SK-N-SH (cell line): ENCODE measurements around the gene MORC2. TPM values are rescaled to one million over a fixed set of nuclear protein-coding genes. Genes with fewer than 3 reads are reported as not detected.
A peak's percentile ranks its signal among the peaks of the same experiment; 100 is the strongest.

Source experiments
- CTCF ChIA-PET: fragments of 300-600, 350-600 bp; formaldehyde crosslinking; extraction: SDS; loops from one replicate; lab custom pipeline; 2021; lab: Yijun Ruan, JAX
- POLR2A ChIA-PET: fragments of 350-600 bp; sonication (Branson Sonifier 250); formaldehyde crosslinking; extraction: SDS; loops from one replicate; lab custom pipeline; 2020; ENCODE audit warnings: antibody characterized with exemption, inconsistent platforms; lab: Yijun Ruan, JAX
- DNase-seq: peaks from one replicate; pipeline ENCODE4 v3.0.0; 2012
- H2AFZ ChIP-seq: fragments of 200-600 bp; sonication (generic); 2 replicates; pipeline ENCODE4 v1.8.1; 2016; ENCODE audit warnings: antibody characterized with exemption, mild to moderate bottlenecking, low read depth
- H3F3A ChIP-seq: fragments of 200-600 bp; sonication (generic); replicated peaks from 2 replicates; pipeline ENCODE3; 2016; ENCODE audit warnings: antibody characterized with exemption, mild to moderate bottlenecking; ENCODE audit not compliant: insufficient read depth
- H3K27ac ChIP-seq, 2 experiments: fragments of 200-500 bp in 1 of 2; fragments of 200-600 bp in 1 of 2; sonication (Bioruptor generic) in 1 of 2; sonication (generic), shearing (Covaris generic) in 1 of 2; 2 replicates each; pipeline versions ENCODE4 v1.5.1 to v1.6.1; 2014 to 2016; ENCODE audit warnings: low read depth in 2 of 2, inconsistent platforms in 1 of 2, low read length in 1 of 2, mild to moderate bottlenecking in 1 of 2, mixed read lengths in 1 of 2
- H3K27me3 ChIP-seq: fragments of 200-600 bp; sonication (generic), shearing (Covaris generic); 2 replicates; pipeline ENCODE4 v1.6.1; 2016; ENCODE audit warnings: mixed run types; ENCODE audit not compliant: insufficient read depth
- H3K36me3 ChIP-seq, 2 experiments: fragments of 200-500 bp in 1 of 2; fragments of 200-600 bp in 1 of 2; sonication (Bioruptor generic) in 1 of 2; sonication (generic) in 1 of 2; replicated peaks in 1 of 2; 2 replicates each; pipeline versions ENCODE3 to v1.5.1; 2014 to 2016; ENCODE audit warnings: low read length in 1 of 2, mild to moderate bottlenecking in 1 of 2; ENCODE audit not compliant: insufficient read depth in 2 of 2, control insufficient read depth in 1 of 2
- H3K4me1 ChIP-seq, 2 experiments: fragments of 200-500 bp in 1 of 2; fragments of 200-600 bp in 1 of 2; sonication (Bioruptor generic) in 1 of 2; sonication (generic), shearing (Covaris generic) in 1 of 2; 2 replicates each; pipeline versions ENCODE4 v1.5.1 to v1.6.1; 2014 to 2016; ENCODE audit warnings: low read depth in 1 of 2, low read length in 1 of 2, mixed run types in 1 of 2; ENCODE audit not compliant: insufficient read depth in 2 of 2, control insufficient read depth in 1 of 2
- H3K4me2 ChIP-seq: fragments of 200-600 bp; sonication (generic), shearing (Covaris generic); 2 replicates; pipeline ENCODE4 v1.6.1; 2017; ENCODE audit warnings: mixed run types
- H3K4me3 ChIP-seq, 2 experiments: fragments of 200-500 bp in 1 of 2; fragments of 200-600 bp in 1 of 2; sonication (Bioruptor generic) in 1 of 2; sonication (generic), shearing (Covaris generic) in 1 of 2; 2 replicates each; pipeline versions ENCODE4 v1.5.1 to v1.8.1; 2014 to 2016; ENCODE audit warnings: low read depth in 2 of 2, inconsistent platforms in 1 of 2, low read length in 1 of 2, mild to moderate bottlenecking in 1 of 2, mixed read lengths in 1 of 2, moderate library complexity in 1 of 2
- H3K79me2 ChIP-seq: fragments of 200-600 bp; sonication (generic); 2 replicates; pipeline ENCODE4 v1.8.1; 2017; ENCODE audit warnings: mild to moderate bottlenecking; ENCODE audit not compliant: insufficient read depth
- H3K9ac ChIP-seq: fragments of 200-600 bp; sonication (generic); 2 replicates; pipeline ENCODE4 v1.6.1; 2017; ENCODE audit warnings: mixed run types
- H3K9me2 ChIP-seq: fragments of 200-600 bp; sonication (generic); 2 replicates; pipeline ENCODE4 v1.6.1; 2017; ENCODE audit warnings: mixed run types
- H3K9me3 ChIP-seq: fragments of 200-600 bp; sonication (generic); 2 replicates; pipeline ENCODE4 v1.6.1; 2017; ENCODE audit warnings: mixed run types, mild to moderate bottlenecking, moderate library complexity
- H4K20me1 ChIP-seq: fragments of 200-600 bp; sonication (generic); 2 replicates; pipeline ENCODE4 v1.6.1; 2017; ENCODE audit warnings: mild to moderate bottlenecking, mixed run types; ENCODE audit not compliant: insufficient read depth
- CHD2 ChIP-seq: fragments of 150-350 bp; IDR thresholded peaks from 2 replicates; pipeline ENCODE4 v1.6.1; 2018; ENCODE audit warnings: low read length; ENCODE audit not compliant: partially characterized antibody
- CTCF ChIP-seq: fragments of 200-600 bp; sonication (generic); IDR thresholded peaks from 2 replicates; pipeline ENCODE4 v1.6.1; 2017; ENCODE audit warnings: antibody characterized with exemption, mild to moderate bottlenecking, moderate library complexity
- ELF1 ChIP-seq: IDR thresholded peaks from 2 replicates; pipeline ENCODE4 v1.4.0; 2012
- EP300 ChIP-seq, 2 experiments: IDR thresholded peaks; 2 replicates each; pipeline versions ENCODE4 v1.4.0 to v1.6.1; 2012; ENCODE audit warnings: borderline replicate concordance in 1 of 2, low read depth in 1 of 2, low read length in 1 of 2
- FOSL2 ChIP-seq: IDR thresholded peaks from 2 replicates; pipeline ENCODE4 v1.4.0; 2012; ENCODE audit warnings: low read depth, mild to moderate bottlenecking, moderate library complexity, borderline replicate concordance
- FOXM1 ChIP-seq: IDR thresholded peaks from 2 replicates; pipeline ENCODE4 v1.4.0; 2012; ENCODE audit warnings: low read depth, mild to moderate bottlenecking
- GABPA ChIP-seq: IDR thresholded peaks from 2 replicates; pipeline ENCODE4 v1.4.0; 2012; ENCODE audit warnings: low read depth, mild to moderate bottlenecking
- GATA2 ChIP-seq: sonication (generic); formaldehyde crosslinking; IDR thresholded peaks from 2 replicates; pipeline ENCODE4 v1.5.0; 2020; ENCODE audit warnings: mild to moderate bottlenecking, missing genetic modification reagents
- JUND ChIP-seq: IDR thresholded peaks from 2 replicates; pipeline ENCODE4 v1.4.0; 2012
- MEF2A ChIP-seq: IDR thresholded peaks from 2 replicates; pipeline ENCODE4 v1.4.0; 2012; ENCODE audit warnings: low read depth, borderline replicate concordance
- MXI1 ChIP-seq: IDR thresholded peaks from 2 replicates; pipeline ENCODE4 v1.6.1; 2012; ENCODE audit warnings: mild to moderate bottlenecking, low read depth, low read length, improper control_type of control experiment
- NFIC ChIP-seq: IDR thresholded peaks from 2 replicates; pipeline ENCODE4 v1.4.0; 2012; ENCODE audit warnings: borderline replicate concordance
- NRF1 ChIP-seq: IDR thresholded peaks from 2 replicates; pipeline ENCODE4 v1.6.1; 2012; ENCODE audit warnings: low read depth, mild to moderate bottlenecking, low read length
- POLR2AphosphoS5 ChIP-seq: IDR thresholded peaks from 2 replicates; pipeline ENCODE4 v1.6.1; 2012; ENCODE audit warnings: low read depth, low read length
- RCOR1 ChIP-seq: fragments of 150-350 bp; IDR thresholded peaks from 2 replicates; pipeline ENCODE4 v1.6.1; 2017; ENCODE audit warnings: antibody characterized with exemption, low read length
- RFX5 ChIP-seq: IDR thresholded peaks from 2 replicates; pipeline ENCODE4 v1.6.1; 2012; ENCODE audit warnings: mild to moderate bottlenecking, improper control_type of control experiment, low read length
- RXRA ChIP-seq: IDR thresholded peaks from 2 replicates; pipeline ENCODE4 v1.4.0; 2012; ENCODE audit warnings: low read depth, mild to moderate bottlenecking, borderline replicate concordance
- SIN3A ChIP-seq: IDR thresholded peaks from 2 replicates; pipeline ENCODE4 v1.6.1; 2012; ENCODE audit warnings: low read depth, mild to moderate bottlenecking, low read length, moderate library complexity, borderline replicate concordance
- SMC3 ChIP-seq: IDR thresholded peaks from 2 replicates; pipeline ENCODE4 v1.6.1; 2012; ENCODE audit warnings: low read depth, low read length, improper control_type of control experiment
- TCF12 ChIP-seq: IDR thresholded peaks from 2 replicates; pipeline ENCODE4 v1.4.0; 2012
- TEAD4 ChIP-seq: IDR thresholded peaks from 2 replicates; pipeline ENCODE4 v1.4.0; 2012; ENCODE audit warnings: mild to moderate bottlenecking, borderline replicate concordance; ENCODE audit not compliant: insufficient read depth
- USF2 ChIP-seq: fragments of 150-350 bp; IDR thresholded peaks from 2 replicates; pipeline ENCODE4 v1.6.1; 2017; ENCODE audit warnings: antibody characterized with exemption, low read length, low read depth, borderline replicate concordance
- YY1 ChIP-seq: IDR thresholded peaks from 2 replicates; pipeline ENCODE4 v1.4.0; 2012; ENCODE audit warnings: low read depth, mild to moderate bottlenecking
- WGBS: methylation state at CpG from one replicate; pipeline ENCODE4 v1.1.6; 2017; ENCODE audit warnings: low lambda C conversion rate; 5-methylcytosine and 5-hydroxymethylcytosine counted together
- polyA plus RNA-seq, 3 experiments: library from polyadenylated mRNA; depleted of rRNA; stranded (reverse); fragments of >200 nt; gene quantifications; 2 replicates each; pipeline ENCODE4 v1.2.3, GENCODE V29; 2012
- TF ChIP-seq, protein P1 (sequence below): fragments of 150-350 bp; IDR thresholded peaks from 2 replicates; pipeline ENCODE4 v1.6.1; 2016; ENCODE audit warnings: mild to moderate bottlenecking, low read depth, low read length
- TF ChIP-seq, protein P2 (sequence below): IDR thresholded peaks from 2 replicates; pipeline ENCODE4 v1.4.0; 2012; ENCODE audit warnings: low read depth, borderline replicate concordance
- TF ChIP-seq, protein P3 (sequence below): IDR thresholded peaks from 2 replicates; pipeline ENCODE4 v1.4.0; 2012; ENCODE audit warnings: low read depth, borderline replicate concordance
- TF ChIP-seq, protein P4 (sequence below): IDR thresholded peaks from 2 replicates; pipeline ENCODE4; 2012

MORC2 gene
- polyA plus RNA-seq, 1 of the 3 experiments (the other 2 are of a cell fraction) = 8.3 TPM

DNA sequence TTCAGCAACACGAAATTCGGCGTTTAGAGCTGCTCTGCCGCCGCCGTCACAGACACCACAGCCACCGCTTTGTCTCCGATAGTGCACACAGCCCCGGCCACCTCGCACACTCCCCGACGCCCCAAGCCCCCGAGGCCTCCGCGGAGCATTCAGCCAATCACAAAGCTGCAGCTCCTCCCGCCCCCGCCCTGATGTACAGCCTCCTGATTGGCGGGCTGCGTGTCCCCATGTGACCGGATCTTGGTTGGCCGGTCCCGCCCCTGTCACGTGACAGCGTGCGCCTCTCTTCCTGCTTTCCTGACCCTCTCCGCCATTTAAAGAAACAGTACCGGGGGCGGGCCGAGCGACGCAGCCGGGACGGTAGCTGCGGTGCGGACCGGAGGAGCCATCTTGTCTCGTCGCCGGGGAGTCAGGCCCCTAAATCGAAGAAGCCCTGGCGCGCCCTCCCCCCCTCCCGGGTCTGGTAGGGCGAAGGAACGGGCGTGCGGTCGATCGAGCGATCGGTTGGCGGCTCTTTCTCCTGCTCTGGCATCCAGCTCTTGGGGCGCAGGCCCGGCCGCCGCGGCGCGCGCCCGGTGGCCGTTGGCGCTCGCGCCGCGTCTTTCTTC, 454 bp upstream of the MORC2 start, which contains the start of gene TUG1:
TUG1 (plus strand) TSS at position 342 of the 608 bp plus-strand sequence.
- Histone ChIP-seq H3K36me3 (peaks cover 37 to 66% of the 10 kb centered on the region in 2 experiments), H3K27me3 (no peaks in the 10 kb centered on the region), H3K4me3 (peak within 1 kb of the TSS; percentile 74 to 84), H3K9me2 (no peaks in the 10 kb centered on the region), H3K9me3 (no peaks in the 10 kb centered on the region), H3K27ac (peak within 1 kb of the TSS; percentile 82 to 94), H3F3A (peaks cover 5% of the 10 kb centered on the region), H3K9ac (peak within 1 kb of the TSS; percentile 93), H2AFZ (peak within 1 kb of the TSS; percentile 54; the same call in 1 of the 2 replicates), H4K20me1 (no peaks in the 10 kb centered on the region; the same call in 1 of the 2 replicates), H3K4me1 (peaks cover 0 to 8% of the 10 kb centered on the region in 2 experiments; a peak in 2 of 4 replicates), H3K79me2 (peaks cover 82% of the 10 kb centered on the region), H3K4me2 (peak within 1 kb of the TSS; percentile 80)
- CTCF ChIA-PET = interaction anchor here (1.1 to 2.6 kb wide), 5 partner anchors 23 to 138 kb away, joined by 3 to 14 read pairs (median 5); partner anchors contain the start of gene SELENOM
- POLR2A ChIA-PET = interaction anchor here (0.8 to 2.2 kb wide), 7 partner anchors 8 to 116 kb away, joined by 3 to 18 read pairs (median 5); partner anchors contain the start of gene SMTN
- DNase-seq = peak; percentile 99
- WGBS = 1% methylated on average over 20 of the region's 67 CpGs
- TF ChIP-seq SIN3A = no peak; the same call in 1 of the 2 replicates
- no peak for TF ChIP-seq FOXM1
- no peak for TF ChIP-seq NRF1
- TF ChIP-seq MXI1 = no peak
- TF ChIP-seq GATA2 (CRISPR knock-in tag) = no peak
- TF ChIP-seq NFIC = no peak
- 0 out of 2 replicates have a peak, but pooled peaks have one; percentile 42 for TF ChIP-seq RCOR1
- TF ChIP-seq, protein P1, sequence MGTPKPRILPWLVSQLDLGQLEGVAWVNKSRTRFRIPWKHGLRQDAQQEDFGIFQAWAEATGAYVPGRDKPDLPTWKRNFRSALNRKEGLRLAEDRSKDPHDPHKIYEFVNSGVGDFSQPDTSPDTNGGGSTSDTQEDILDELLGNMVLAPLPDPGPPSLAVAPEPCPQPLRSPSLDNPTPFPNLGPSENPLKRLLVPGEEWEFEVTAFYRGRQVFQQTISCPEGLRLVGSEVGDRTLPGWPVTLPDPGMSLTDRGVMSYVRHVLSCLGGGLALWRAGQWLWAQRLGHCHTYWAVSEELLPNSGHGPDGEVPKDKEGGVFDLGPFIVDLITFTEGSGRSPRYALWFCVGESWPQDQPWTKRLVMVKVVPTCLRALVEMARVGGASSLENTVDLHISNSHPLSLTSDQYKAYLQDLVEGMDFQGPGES = 0 out of 2 replicates have a peak, but pooled peaks have one; percentile 32
- TF ChIP-seq EP300 (IDR thresholded peaks at IDR 0.05; ENCODE audit: borderline replicate concordance in 1 of 2, low read depth in 1 of 2, low read length in 1 of 2) = no peak; a peak in 1 of 4 replicates
- TF ChIP-seq RFX5 = no peak
- TF ChIP-seq CHD2 = peak; percentile 64
- TF ChIP-seq, protein P2, sequence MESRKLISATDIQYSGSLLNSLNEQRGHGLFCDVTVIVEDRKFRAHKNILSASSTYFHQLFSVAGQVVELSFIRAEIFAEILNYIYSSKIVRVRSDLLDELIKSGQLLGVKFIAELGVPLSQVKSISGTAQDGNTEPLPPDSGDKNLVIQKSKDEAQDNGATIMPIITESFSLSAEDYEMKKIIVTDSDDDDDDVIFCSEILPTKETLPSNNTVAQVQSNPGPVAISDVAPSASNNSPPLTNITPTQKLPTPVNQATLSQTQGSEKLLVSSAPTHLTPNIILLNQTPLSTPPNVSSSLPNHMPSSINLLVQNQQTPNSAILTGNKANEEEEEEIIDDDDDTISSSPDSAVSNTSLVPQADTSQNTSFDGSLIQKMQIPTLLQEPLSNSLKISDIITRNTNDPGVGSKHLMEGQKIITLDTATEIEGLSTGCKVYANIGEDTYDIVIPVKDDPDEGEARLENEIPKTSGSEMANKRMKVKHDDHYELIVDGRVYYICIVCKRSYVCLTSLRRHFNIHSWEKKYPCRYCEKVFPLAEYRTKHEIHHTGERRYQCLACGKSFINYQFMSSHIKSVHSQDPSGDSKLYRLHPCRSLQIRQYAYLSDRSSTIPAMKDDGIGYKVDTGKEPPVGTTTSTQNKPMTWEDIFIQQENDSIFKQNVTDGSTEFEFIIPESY = no peak
- TF ChIP-seq, protein P3, sequence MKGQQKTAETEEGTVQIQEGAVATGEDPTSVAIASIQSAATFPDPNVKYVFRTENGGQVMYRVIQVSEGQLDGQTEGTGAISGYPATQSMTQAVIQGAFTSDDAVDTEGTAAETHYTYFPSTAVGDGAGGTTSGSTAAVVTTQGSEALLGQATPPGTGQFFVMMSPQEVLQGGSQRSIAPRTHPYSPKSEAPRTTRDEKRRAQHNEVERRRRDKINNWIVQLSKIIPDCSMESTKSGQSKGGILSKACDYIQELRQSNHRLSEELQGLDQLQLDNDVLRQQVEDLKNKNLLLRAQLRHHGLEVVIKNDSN = peak; percentile 99
- TF ChIP-seq MEF2A = no peak; the same call in 1 of the 2 replicates
- TF ChIP-seq SMC3 = no peak
- TF ChIP-seq FOSL2 = no peak
- TF ChIP-seq JUND = no peak
- peak; percentile 85 for TF ChIP-seq GABPA
- TF ChIP-seq RXRA = no peak
- TF ChIP-seq POLR2AphosphoS5 = peak; percentile 42; the same call in 1 of the 2 replicates
- no peak for TF ChIP-seq TCF12
- TF ChIP-seq ELF1 = peak; percentile 95
- no peak for TF ChIP-seq TEAD4
- TF ChIP-seq CTCF = no peak
- TF ChIP-seq, protein P4, sequence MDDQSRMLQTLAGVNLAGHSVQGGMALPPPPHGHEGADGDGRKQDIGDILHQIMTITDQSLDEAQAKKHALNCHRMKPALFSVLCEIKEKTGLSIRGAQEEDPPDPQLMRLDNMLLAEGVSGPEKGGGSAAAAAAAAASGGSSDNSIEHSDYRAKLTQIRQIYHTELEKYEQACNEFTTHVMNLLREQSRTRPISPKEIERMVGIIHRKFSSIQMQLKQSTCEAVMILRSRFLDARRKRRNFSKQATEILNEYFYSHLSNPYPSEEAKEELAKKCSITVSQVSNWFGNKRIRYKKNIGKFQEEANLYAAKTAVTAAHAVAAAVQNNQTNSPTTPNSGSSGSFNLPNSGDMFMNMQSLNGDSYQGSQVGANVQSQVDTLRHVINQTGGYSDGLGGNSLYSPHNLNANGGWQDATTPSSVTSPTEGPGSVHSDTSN = no peak
- TF ChIP-seq USF2 = peak; percentile 97
- peak; percentile 87 for TF ChIP-seq YY1
